Lung (tissue), 12 donors: ENCODE measurements around the gene NRSN2. TPM values are rescaled to one million over a fixed set of nuclear protein-coding genes. Genes with fewer than 3 reads are reported as not detected.
"Not testable (repeated sequence)": the region's sequence is repeated elsewhere in the genome, so short reads cannot be mapped to it uniquely, and the experiment has no call there.

ENCODE experiments used
- ATAC-seq: fragments of 200-7000 bp; cut with Tn5 transposase; one replicate; pipeline ENCODE4 v1.9.1; 2020; ENCODE audit warnings: moderate number of reproducible peaks; ENCODE audit not compliant: insufficient read depth, low FRiP score
- DNase-seq, 3 donors: peaks; one replicate each; pipeline ENCODE4 v3.0.0-alpha.2; 2013 to 2017
- H3K27ac ChIP-seq, 2 donors: one replicate each; pipeline ENCODE4 v1.5.1; 2013; ENCODE audit warnings: mild to moderate bottlenecking in 2 of 2, moderate library complexity in 2 of 2, control low read depth in 1 of 2, inconsistent platforms in 1 of 2, low read depth in 1 of 2, low read length in 1 of 2
- H3K27me3 ChIP-seq, 3 donors: one replicate each; pipeline ENCODE4 v1.5.1; 2013; ENCODE audit warnings: low read length in 2 of 3; ENCODE audit not compliant: control insufficient read depth in 3 of 3, insufficient read depth in 3 of 3
- H3K36me3 ChIP-seq, 4 donors: one replicate each; pipeline ENCODE4 v1.5.1; 2013; ENCODE audit warnings: low read length in 4 of 4, mild to moderate bottlenecking in 1 of 4, moderate library complexity in 1 of 4; ENCODE audit not compliant: control insufficient read depth in 4 of 4, insufficient read depth in 4 of 4
- H3K4me1 ChIP-seq, 5 donors: one replicate each; pipeline ENCODE4 v1.5.1; 2013; ENCODE audit warnings: low read length in 5 of 5, mild to moderate bottlenecking in 2 of 5, moderate library complexity in 1 of 5; ENCODE audit not compliant: control insufficient read depth in 5 of 5, insufficient read depth in 5 of 5
- H3K4me3 ChIP-seq: one replicate; pipeline ENCODE4 v1.5.1; 2013; ENCODE audit warnings: mild to moderate bottlenecking, control low read depth, moderate library complexity
- H3K9ac ChIP-seq, 2 donors: one replicate each; pipeline ENCODE4 v1.5.1; 2013; ENCODE audit warnings: low read length in 2 of 2, control low read depth in 1 of 2; ENCODE audit not compliant: insufficient read depth in 1 of 2
- H3K9me3 ChIP-seq, 4 donors: one replicate each; pipeline ENCODE4 v1.5.1; 2013; ENCODE audit warnings: low read length in 3 of 4, mild to moderate bottlenecking in 1 of 4, moderate library complexity in 1 of 4; ENCODE audit not compliant: control insufficient read depth in 4 of 4, insufficient read depth in 3 of 4
- CTCF ChIP-seq: IDR thresholded peaks from 2 replicates; pipeline ENCODE4 v1.5.1; 2012; ENCODE audit warnings: mild to moderate bottlenecking; ENCODE audit errors: control extremely low read depth, extremely low read depth
- WGBS, 2 donors: extraction: QIAGEN DNeasy Blood & Tissue Kit; methylation state at CpG; one replicate each; pipeline ENCODE4 v1.1.7; 2013; 5-methylcytosine and 5-hydroxymethylcytosine counted together
- polyA plus RNA-seq, 2 donors: library from polyadenylated mRNA; stranded (reverse); fragments of 200-250 nt; gene quantifications; one replicate each; pipeline ENCODE4 v1.2.1, GENCODE V29; 2013
- total RNA-seq, 2 donors: library from RNA; depleted of rRNA in 1 of 2; stranded (reverse); fragments of >200 nt in 1 of 2; gene quantifications; one replicate each; pipeline ENCODE4 v1.2.1, GENCODE V29; 2014 to 2021
- donor health status: control.
- donor health status: control.
- donor health status: Bipolar disorder and iron deficiency.
- donor health status: healthy.
- donor health status: DM: yes; HTN: yes; CAD: no.

The NRSN2 gene
- total and polyA plus RNA-seq, 4 donors = 15.3 to 43.7 (median 28.6) TPM

DNA sequence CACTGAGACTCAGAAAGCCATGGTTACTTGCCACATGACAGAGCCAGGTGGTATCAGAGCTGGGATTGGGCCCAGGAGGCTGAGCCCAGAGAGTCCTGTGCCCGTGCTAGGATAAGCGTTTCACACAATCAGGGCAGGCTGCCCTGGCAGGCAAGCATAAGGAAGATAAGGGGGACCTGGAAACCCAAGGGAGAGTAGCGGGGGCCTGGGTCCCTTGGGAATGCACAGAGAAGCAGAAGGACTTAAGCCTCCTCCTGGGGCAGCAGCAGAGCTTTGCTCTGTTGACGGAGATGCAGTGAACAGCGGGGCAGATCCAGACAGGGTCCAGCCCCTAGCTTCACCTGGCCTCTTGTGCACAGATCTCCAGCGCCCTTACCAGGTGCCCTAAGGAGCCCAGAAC lies 42.3 kb downstream of the NRSN2 start:
- no peak overlapping the region for H3K27ac ChIP-seq
- peaks cover 0 to 1% (median 0%) of the 10 kb centered on the region in 5 donors for H3K4me1 ChIP-seq
- no peaks in the 10 kb centered on the region for H3K27me3 ChIP-seq
- H3K9ac ChIP-seq = no peak overlapping the region
- H3K9me3 ChIP-seq = peaks cover 0 to 3% (median 0%) of the 10 kb centered on the region in 4 donors
- ATAC-seq (no peak), DNase-seq (no peak)
- TF ChIP-seq CTCF = no peak
- WGBS, 2 donors = 94 to 97% methylated on average over 6 of the region's 6 CpGs
- H3K36me3 ChIP-seq = peaks cover 0 to 47% (median 0%) of the 10 kb centered on the region in 4 donors
- no peak overlapping the region for H3K4me3 ChIP-seq

DNA sequence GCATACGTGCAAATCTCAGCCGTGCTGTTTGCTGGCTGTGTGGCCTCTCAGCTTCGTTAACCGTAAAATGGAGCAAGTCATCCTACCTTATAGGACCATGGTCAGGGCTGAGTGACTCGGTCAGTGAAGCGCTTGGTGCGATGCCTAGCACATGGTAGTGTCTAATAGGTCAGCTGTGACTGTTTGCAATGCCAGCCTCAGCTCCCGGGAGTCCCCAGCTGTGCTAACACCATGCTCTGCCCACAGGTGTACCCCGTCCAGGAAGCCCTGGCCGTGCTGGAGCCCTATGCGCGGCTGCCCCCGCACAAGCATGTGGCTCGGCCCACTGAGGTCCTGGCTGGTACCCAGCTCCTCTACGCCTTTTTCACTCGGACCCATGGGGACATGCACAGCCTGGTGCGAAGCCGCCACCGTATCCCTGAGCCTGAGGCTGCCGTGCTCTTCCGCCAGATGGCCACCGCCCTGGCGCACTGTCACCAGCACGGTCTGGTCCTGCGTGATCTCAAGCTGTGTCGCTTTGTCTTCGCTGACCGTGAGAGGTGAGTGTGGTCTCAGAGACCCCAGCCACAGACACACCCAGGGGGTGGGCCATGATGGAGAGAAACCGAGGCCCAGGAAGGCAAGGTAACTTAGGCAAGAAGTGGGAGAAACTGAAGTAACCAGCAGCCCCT lies 44.3 kb downstream of the NRSN2 start:
- no peak overlapping the region for H3K9ac ChIP-seq
- peaks cover 0 to 3% (median 0%) of the 10 kb centered on the region in 4 donors for H3K9me3 ChIP-seq
- ATAC-seq = no peak
- DNase-seq = no peak
- H3K27ac ChIP-seq = no peak overlapping the region
- H3K27me3 ChIP-seq = no peaks in the 10 kb centered on the region
- WGBS, 2 donors = 96% methylated on average over 29 of the region's 29 CpGs
- no peak for TF ChIP-seq CTCF
- no peak overlapping the region for H3K4me3 ChIP-seq
- H3K4me1 ChIP-seq = no peaks in the 10 kb centered on the region
- H3K36me3 ChIP-seq = peaks cover 0 to 55% (median 0%) of the 10 kb centered on the region in 4 donors

DNA sequence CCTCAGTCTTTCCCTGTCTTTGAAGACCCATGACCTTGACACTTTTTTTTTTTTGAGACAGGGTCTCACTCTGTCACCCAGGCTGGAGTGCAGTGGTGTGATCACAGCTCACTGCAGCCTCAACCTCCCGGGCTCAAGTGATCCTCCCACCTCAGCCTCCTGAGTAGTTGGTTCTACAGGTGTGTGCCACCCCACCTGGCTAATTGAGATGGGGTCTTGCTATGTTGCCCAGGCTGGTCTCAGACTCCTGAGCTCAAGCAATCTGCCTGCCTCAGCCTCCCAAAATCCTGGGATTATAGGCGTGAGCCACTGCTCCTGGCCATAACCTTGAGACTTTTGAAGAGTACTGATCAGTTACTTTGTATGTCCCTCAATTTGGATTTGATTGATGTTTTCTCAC lies 46.4 kb downstream of the NRSN2 start:
- H3K9me3 ChIP-seq, H3K27me3 ChIP-seq, H3K4me3 ChIP-seq, DNase-seq, ATAC-seq, H3K9ac ChIP-seq, H3K4me1 ChIP-seq, H3K27ac ChIP-seq: not testable (repeated sequence)
- H3K36me3 ChIP-seq = peaks cover 0 to 63% (median 0%) of the 10 kb centered on the region in 4 donors
- 93 to 94% methylated on average over 2 of the region's 2 CpGs for WGBS, 2 donors

DNA sequence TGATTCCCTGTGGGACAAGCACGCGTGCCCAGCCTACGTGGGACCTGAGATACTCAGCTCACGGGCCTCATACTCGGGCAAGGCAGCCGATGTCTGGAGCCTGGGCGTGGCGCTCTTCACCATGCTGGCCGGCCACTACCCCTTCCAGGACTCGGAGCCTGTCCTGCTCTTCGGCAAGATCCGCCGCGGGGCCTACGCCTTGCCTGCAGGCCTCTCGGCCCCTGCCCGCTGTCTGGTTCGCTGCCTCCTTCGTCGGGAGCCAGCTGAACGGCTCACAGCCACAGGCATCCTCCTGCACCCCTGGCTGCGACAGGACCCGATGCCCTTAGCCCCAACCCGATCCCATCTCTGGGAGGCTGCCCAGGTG lies 49.3 kb downstream of the NRSN2 start:
- Histone ChIP-seq H3K36me3 (peaks cover 0 to 41% (median 0%) of the 10 kb centered on the region in 4 donors), H3K9ac (no peak overlapping the region), H3K4me1 (no peaks in the 10 kb centered on the region), H3K4me3 (no peak overlapping the region), H3K9me3 (peaks cover 0 to 1% (median 0%) of the 10 kb centered on the region in 4 donors), H3K27me3 (no peaks in the 10 kb centered on the region), H3K27ac (no peak overlapping the region)
- no peak for DNase-seq
- no peak for ATAC-seq
- no peak for TF ChIP-seq CTCF
- WGBS, 2 donors = 94 to 96% methylated on average over 24 of the region's 24 CpGs
